Activated CD4-positive, alpha-beta memory T cell treated with anti-CD3 and anti-CD28 coated beads for 36 hours (primary cell): Measurements from ENCODE around the gene SLC39A9. TPM values are rescaled to one million over a fixed set of nuclear protein-coding genes. Genes with fewer than 3 reads are reported as not detected.

Source experiments
- CTCF ChIA-PET: fragments of 350-600 bp; sonication (Branson Sonifier 250); formaldehyde crosslinking; loops from one replicate; lab custom pipeline; 2021; ENCODE audit warnings: antibody characterized with exemption, inconsistent platforms; lab: Charles Lee
- POLR2A ChIA-PET: fragments of 350-600 bp; sonication (Branson Sonifier 250); formaldehyde crosslinking; loops from one replicate; lab custom pipeline; 2021; ENCODE audit warnings: antibody characterized with exemption; lab: Charles Lee
- DNase-seq: peaks from one replicate; pipeline ENCODE4 v3.0.0-alpha.2; 2020
- H3K27ac Mint-ChIP-seq: one replicate; pipeline ENCODE4 v1.8.0; 2021; ENCODE audit warnings: mixed read lengths
- H3K27me3 Mint-ChIP-seq: one replicate; pipeline ENCODE4 v1.8.0; 2021; ENCODE audit warnings: mixed read lengths
- H3K36me3 Mint-ChIP-seq: one replicate; pipeline ENCODE4 v1.8.0; 2021; ENCODE audit warnings: mixed read lengths
- H3K4me1 Mint-ChIP-seq: one replicate; pipeline ENCODE4 v1.8.0; 2021; ENCODE audit warnings: low read depth, mixed read lengths
- H3K4me3 Mint-ChIP-seq: one replicate; pipeline ENCODE4 v1.8.0; 2021; ENCODE audit warnings: mild to moderate bottlenecking, mixed read lengths
- H3K9me3 Mint-ChIP-seq: one replicate; pipeline ENCODE4 v1.8.0; 2021; ENCODE audit warnings: mixed read lengths
- intact Hi-C: fragments of 100-400 bp; cut with micrococcal nuclease; formaldehyde crosslinking; loops from one replicate; pipeline ENCODE4 v1.15.1; 2023
- total RNA-seq, 2 experiments: library from RNA; stranded (reverse); gene quantifications; one replicate each; pipeline ENCODE4 v1.2.3, GENCODE V29; 2021

SLC39A9 gene
- total RNA-seq, 2 experiments from 2014 or later: 39.3 to 40.3 TPM

GRCh38 chr14:69506241-69506595 is 107.7 kb downstream of the SLC39A9 start:
- Mint-ChIP-seq H3K27me3 (no peaks in the 10 kb centered on the region), H3K9me3 (no peaks in the 10 kb centered on the region), H3K36me3 (no peaks in the 10 kb centered on the region), H3K4me3 (no peak overlapping the region), H3K4me1 (no peaks in the 10 kb centered on the region), H3K27ac (no peak overlapping the region)
- ChIA-PET POLR2A (no interaction called here), CTCF (interaction anchor here (0.6 to 0.9 kb wide), 2 partner anchors 42 to 1894 kb away, joined by 3 read pairs; no protein-coding TSS in a partner anchor)
- no peak for DNase-seq
- intact Hi-C loops: no loop called here

Other genes with a start within 250 kb of the SLC39A9 start
- gene DCAF5, start 245.6 kb upstream of the SLC39A9 start, total RNA-seq: 10 to 100 TPM; 32.3 to 34.0 TPM
- 10 to 100 TPM; 10.5 to 11.5 TPM for gene EXD2, start 207.2 kb upstream of the SLC39A9 start, total RNA-seq
- not detected for gene GALNT16, start 138.5 kb upstream of the SLC39A9 start, total RNA-seq
- gene ERH, start 393 bp upstream of the SLC39A9 start, total RNA-seq: 100 to 1,000 TPM; 327 to 330 TPM
- gene PLEKHD1, start 86.0 kb downstream of the SLC39A9 start, total RNA-seq: under 1 TPM; 0.05 TPM
- gene CCDC177, start 176.2 kb downstream of the SLC39A9 start, total RNA-seq: not detected
- 10 to 100 TPM; 69.9 to 72.2 TPM for gene SUSD6, start 212.9 kb downstream of the SLC39A9 start, total RNA-seq